ENCODE measurements around the gene TMEM117. TPM values are rescaled to one million over a fixed set of nuclear protein-coding genes. Genes with fewer than 3 reads are reported as not detected.

Gene TMEM117
- polyA plus RNA-seq, 1 donor (not counting 4 experiments of a cell fraction or from before 2014, with no cell fraction given) = 8.5 TPM

GRCh38 chr12:43884683-43885410 is 49.0 kb downstream of the TMEM117 start:
- no peaks in the 10 kb centered on the region for H3K9me1 ChIP-seq (ENCODE audit: control insufficient read depth, extremely low read depth, insufficient read depth, low read length)
- peaks cover 14% of the 10 kb centered on the region for H3K4me1 ChIP-seq (ENCODE audit: control insufficient read depth, extremely low read depth, insufficient read depth, low read length)
- TF ChIP-seq CTCF (optimal IDR thresholded peaks at IDR 0.05 in 1 of 3, IDR thresholded peaks at IDR 0.05 in 1 of 3, conservative IDR thresholded peaks at IDR 0.05 in 1 of 3; ENCODE audit: extremely low read depth in 1 of 3, insufficient read depth in 2 of 3, low read length in 3 of 3) = no peak
- no peak for TF ChIP-seq EZH2 (IDR thresholded peaks at IDR 0.05; ENCODE audit: low read length)
- H3K9me3 ChIP-seq (ENCODE audit: control insufficient read depth, low read depth, low read length) = no peaks in the 10 kb centered on the region
- H3K4me2 ChIP-seq (ENCODE audit: control insufficient read depth, extremely low read depth, insufficient read depth, low read depth, low read length) = peak overlapping the region; percentile 31
- no peaks in the 10 kb centered on the region for H3K79me2 ChIP-seq (ENCODE audit: control insufficient read depth, insufficient read depth, low read length)
- no peak overlapping the region for H3K4me3 ChIP-seq (ENCODE audit: control insufficient read depth in 2 of 3, extremely low read depth in 1 of 3, insufficient read depth in 2 of 3, low read depth in 1 of 3, low read length in 3 of 3)
- H2AFZ ChIP-seq (ENCODE audit: control insufficient read depth, low read length) = peak overlapping the region; percentile 24
- FAIRE-seq (peak; percentile 88), DNase-seq (ENCODE audit: low read depth, low spot score) (peak; percentile 28)
- H3K9ac ChIP-seq (ENCODE audit: control insufficient read depth, extremely low read depth, insufficient read depth, low read length) = no peak overlapping the region
- H3K36me3 ChIP-seq (ENCODE audit: control insufficient read depth in 2 of 2, extremely low read depth in 1 of 2, insufficient read depth in 2 of 2, low read length in 2 of 2) = no peaks in the 10 kb centered on the region
- no peak overlapping the region for H3K27ac ChIP-seq (ENCODE audit: control insufficient read depth, insufficient read depth, low read length)
- no peaks in the 10 kb centered on the region for H3K27me3 ChIP-seq (ENCODE audit: control insufficient read depth, extremely low read depth, insufficient read depth, low read length)
- dilution Hi-C loops (cut with MboI; ENCODE audit: extremely low pct_ligation_motif_present, low sequenced_read_pairs) = no loop called here
- H4K20me1 ChIP-seq (ENCODE audit: control insufficient read depth, extremely low read depth, insufficient read depth, low read length) = no peaks in the 10 kb centered on the region

- no peaks in the 10 kb centered on the region for H4K20me1 ChIP-seq (ENCODE audit: control insufficient read depth, extremely low read depth, insufficient read depth, low read length)
- no peak overlapping the region for H3K4me3 ChIP-seq (ENCODE audit: control insufficient read depth in 2 of 3, extremely low read depth in 1 of 3, insufficient read depth in 2 of 3, low read depth in 1 of 3, low read length in 3 of 3)
- H2AFZ ChIP-seq (ENCODE audit: control insufficient read depth, low read length) = no peak overlapping the region
- dilution Hi-C loops (cut with MboI; ENCODE audit: extremely low pct_ligation_motif_present, low sequenced_read_pairs) = no loop called here
- FAIRE-seq (no peak), DNase-seq (ENCODE audit: low read depth, low spot score) (no peak)
- H3K9me1 ChIP-seq (ENCODE audit: control insufficient read depth, extremely low read depth, insufficient read depth, low read length) = no peaks in the 10 kb centered on the region
- H3K4me2 ChIP-seq (ENCODE audit: control insufficient read depth, extremely low read depth, insufficient read depth, low read depth, low read length) = no peak overlapping the region
- H3K79me2 ChIP-seq (ENCODE audit: control insufficient read depth, insufficient read depth, low read length) = no peaks in the 10 kb centered on the region
- H3K36me3 ChIP-seq (ENCODE audit: control insufficient read depth in 2 of 2, extremely low read depth in 1 of 2, insufficient read depth in 2 of 2, low read length in 2 of 2) = no peaks in the 10 kb centered on the region
- H3K9ac ChIP-seq (ENCODE audit: control insufficient read depth, extremely low read depth, insufficient read depth, low read length) = no peak overlapping the region
- no peak overlapping the region for H3K27ac ChIP-seq (ENCODE audit: control insufficient read depth, insufficient read depth, low read length)
- H3K27me3 ChIP-seq (ENCODE audit: control insufficient read depth, extremely low read depth, insufficient read depth, low read length) = no peaks in the 10 kb centered on the region
- peaks cover 14% of the 10 kb centered on the region for H3K4me1 ChIP-seq (ENCODE audit: control insufficient read depth, extremely low read depth, insufficient read depth, low read length)
- no peak for TF ChIP-seq EZH2 (IDR thresholded peaks at IDR 0.05; ENCODE audit: low read length)
- TF ChIP-seq CTCF (optimal IDR thresholded peaks at IDR 0.05 in 1 of 3, IDR thresholded peaks at IDR 0.05 in 1 of 3, conservative IDR thresholded peaks at IDR 0.05 in 1 of 3; ENCODE audit: extremely low read depth in 1 of 3, insufficient read depth in 2 of 3, low read length in 3 of 3) = no peak
- H3K9me3 ChIP-seq (ENCODE audit: control insufficient read depth, low read depth, low read length) = no peaks in the 10 kb centered on the region
Observed at GRCh38 chr12:43887397-43887796, 51.5 kb downstream of the TMEM117 start.

Data from keratinocyte (primary cell).